ENCODE data around the gene IRX1. TPM values are rescaled to one million over a fixed set of nuclear protein-coding genes. Genes with fewer than 3 reads are reported as not detected.

Gene IRX1
- total and polyA plus RNA-seq, 2 experiments from 2014 or later = 142 to 168 TPM

DNA sequence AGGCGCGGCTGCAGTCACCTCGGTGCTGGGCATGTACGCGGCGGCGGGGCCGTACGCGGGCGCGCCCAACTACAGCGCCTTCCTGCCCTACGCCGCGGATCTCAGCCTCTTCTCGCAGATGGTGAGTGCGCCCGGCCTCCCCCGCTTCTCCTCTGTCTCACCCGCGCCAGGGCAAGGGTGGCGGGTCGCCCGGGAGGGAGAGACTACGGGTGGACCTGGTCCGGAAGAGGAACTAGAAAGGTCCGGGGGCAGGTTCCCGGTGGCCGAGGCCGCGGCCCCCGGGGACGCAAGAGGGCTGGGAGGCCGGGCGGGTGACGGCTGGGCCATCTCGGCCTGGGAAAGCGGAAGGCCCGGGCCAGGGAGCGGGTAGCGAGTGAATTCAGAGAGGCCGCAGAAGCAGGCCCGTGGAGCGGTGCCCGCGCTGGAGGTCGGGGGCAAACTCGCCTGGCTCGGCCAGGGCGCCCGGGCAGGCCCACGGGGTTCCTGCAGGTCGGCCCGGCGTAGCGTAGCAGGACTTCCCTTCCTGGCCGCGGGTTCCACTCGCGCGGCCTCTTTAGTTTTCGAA, 711 bp downstream of the IRX1 start:
- H3K4me1 ChIP-seq (ENCODE audit: low read depth) = peaks cover 4% of the 10 kb centered on the region
- peaks cover 6% of the 10 kb centered on the region for H3K36me3 ChIP-seq
- H3K27ac ChIP-seq = peak overlapping the region; percentile 74
- H3K27me3 ChIP-seq = peaks cover 92% of the 10 kb centered on the region
- TF ChIP-seq, protein P1, sequence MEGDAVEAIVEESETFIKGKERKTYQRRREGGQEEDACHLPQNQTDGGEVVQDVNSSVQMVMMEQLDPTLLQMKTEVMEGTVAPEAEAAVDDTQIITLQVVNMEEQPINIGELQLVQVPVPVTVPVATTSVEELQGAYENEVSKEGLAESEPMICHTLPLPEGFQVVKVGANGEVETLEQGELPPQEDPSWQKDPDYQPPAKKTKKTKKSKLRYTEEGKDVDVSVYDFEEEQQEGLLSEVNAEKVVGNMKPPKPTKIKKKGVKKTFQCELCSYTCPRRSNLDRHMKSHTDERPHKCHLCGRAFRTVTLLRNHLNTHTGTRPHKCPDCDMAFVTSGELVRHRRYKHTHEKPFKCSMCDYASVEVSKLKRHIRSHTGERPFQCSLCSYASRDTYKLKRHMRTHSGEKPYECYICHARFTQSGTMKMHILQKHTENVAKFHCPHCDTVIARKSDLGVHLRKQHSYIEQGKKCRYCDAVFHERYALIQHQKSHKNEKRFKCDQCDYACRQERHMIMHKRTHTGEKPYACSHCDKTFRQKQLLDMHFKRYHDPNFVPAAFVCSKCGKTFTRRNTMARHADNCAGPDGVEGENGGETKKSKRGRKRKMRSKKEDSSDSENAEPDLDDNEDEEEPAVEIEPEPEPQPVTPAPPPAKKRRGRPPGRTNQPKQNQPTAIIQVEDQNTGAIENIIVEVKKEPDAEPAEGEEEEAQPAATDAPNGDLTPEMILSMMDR (IDR thresholded peaks at IDR 0.05; ENCODE audit: low read depth, low read length) = no peak
- peak in 1 of 2 donors; percentile 46 for DNase-seq (ENCODE audit: low read depth in 1 of 2, low spot score in 1 of 2)
- H3K4me3 ChIP-seq = peak overlapping the region; percentile 65
- H3K9me3 ChIP-seq (ENCODE audit: low read depth) = no peaks in the 10 kb centered on the region

DNA sequence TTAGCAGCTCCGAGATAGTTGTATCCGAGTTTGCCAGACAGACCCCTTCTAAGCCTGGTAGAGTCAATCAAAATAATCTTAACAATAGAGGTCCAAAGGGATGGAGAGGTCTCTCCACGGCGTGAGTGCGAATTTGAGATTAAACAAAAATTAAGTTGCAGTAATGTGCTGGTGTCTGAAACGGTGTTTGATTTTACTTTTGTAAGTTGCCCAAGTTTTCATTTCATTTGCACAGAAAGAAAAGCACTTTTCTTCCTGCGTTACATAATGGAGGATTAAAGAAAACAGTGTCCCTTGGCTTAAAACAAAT, 1.2 kb downstream of the IRX1 start:
- Histone ChIP-seq H3K4me3 (peak overlapping the region; percentile 65), H3K27ac (peak overlapping the region; percentile 74), H3K4me1 (ENCODE audit: low read depth) (peaks cover 4% of the 10 kb centered on the region), H3K27me3 (peaks cover 92% of the 10 kb centered on the region), H3K36me3 (peaks cover 6% of the 10 kb centered on the region), H3K9me3 (ENCODE audit: low read depth) (no peaks in the 10 kb centered on the region)
- no peak for DNase-seq (ENCODE audit: low read depth in 1 of 2, low spot score in 1 of 2)
- TF ChIP-seq, protein P1 (IDR thresholded peaks at IDR 0.05; ENCODE audit: low read depth, low read length) = no peak

DNA sequence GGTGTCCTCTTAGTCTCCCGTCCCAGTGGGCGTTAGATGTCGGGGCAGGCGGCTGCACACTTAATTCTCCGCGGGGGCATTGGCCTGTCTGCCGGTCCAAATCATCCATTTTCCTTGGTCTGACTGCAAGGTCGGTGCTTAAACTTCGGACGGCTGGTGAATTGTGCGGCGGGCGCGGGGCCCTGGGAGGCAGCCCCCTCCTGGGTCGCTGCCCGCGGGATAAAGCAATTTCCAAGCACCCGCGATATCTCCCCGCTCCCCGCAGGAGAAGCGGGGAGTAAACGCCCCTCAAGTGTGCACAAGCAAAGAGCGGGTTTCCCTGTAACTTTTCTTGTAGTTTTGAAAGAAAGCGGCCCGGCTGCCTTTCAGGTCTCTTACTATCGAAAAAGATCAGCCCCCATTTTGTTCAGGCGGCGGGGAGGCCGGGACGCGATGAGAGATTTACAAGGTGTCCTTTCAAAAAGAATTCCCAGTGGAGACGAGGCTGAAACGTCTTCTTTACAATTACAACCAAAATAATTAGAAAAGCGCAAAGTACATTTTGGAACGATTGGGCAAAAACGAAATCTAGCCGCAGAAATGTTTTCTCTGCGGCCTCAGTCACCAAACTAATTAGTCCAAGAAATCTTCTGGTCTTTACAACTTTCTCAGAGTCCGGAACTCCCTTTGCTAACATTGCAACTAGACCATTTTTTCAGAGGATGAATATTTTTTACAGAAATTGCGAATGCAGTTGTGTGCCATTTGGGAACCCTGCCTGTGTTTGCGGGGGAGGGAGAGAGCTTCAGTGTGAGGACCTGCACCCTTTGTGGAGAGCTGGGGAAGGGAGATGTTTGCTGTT, 1.8 kb downstream of the IRX1 start:
- Histone ChIP-seq H3K4me1 (ENCODE audit: low read depth) (no peaks in the 10 kb centered on the region), H3K27me3 (peaks cover 92% of the 10 kb centered on the region), H3K9me3 (ENCODE audit: low read depth) (no peaks in the 10 kb centered on the region), H3K27ac (peak overlapping the region; percentile 74), H3K36me3 (peaks cover 6% of the 10 kb centered on the region), H3K4me3 (peak overlapping the region; percentile 65)
- TF ChIP-seq, protein P1 (IDR thresholded peaks at IDR 0.05; ENCODE audit: low read depth, low read length) = no peak
- DNase-seq (ENCODE audit: low read depth in 1 of 2, low spot score in 1 of 2) = peak in 1 of 2 donors; percentile 38

DNA sequence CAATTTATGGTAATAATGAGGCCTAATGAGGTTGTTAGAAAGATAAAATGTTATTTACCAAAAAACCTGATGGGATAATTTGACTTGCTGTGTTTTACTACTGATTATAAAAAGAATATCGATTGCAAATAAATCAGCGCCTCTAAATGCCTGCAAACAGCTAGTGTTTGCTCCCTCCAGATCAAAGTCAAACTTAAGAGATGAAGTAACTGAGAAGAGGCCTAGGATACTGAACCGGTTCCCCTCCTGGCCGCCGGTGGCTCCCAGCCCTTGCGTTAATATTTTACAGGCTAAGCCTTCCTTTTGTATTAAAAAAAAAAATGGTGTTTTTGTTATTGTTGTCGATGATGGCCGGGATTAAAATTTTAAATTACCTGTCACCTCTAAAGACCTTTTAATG, 2.6 kb downstream of the IRX1 start:
- Histone ChIP-seq H3K27me3 (peaks cover 88% of the 10 kb centered on the region), H3K27ac (peak overlapping the region; percentile 74), H3K4me3 (peak overlapping the region; percentile 65), H3K36me3 (peaks cover 6% of the 10 kb centered on the region), H3K9me3 (ENCODE audit: low read depth) (no peaks in the 10 kb centered on the region), H3K4me1 (ENCODE audit: low read depth) (no peaks in the 10 kb centered on the region)
- TF ChIP-seq, protein P1 (IDR thresholded peaks at IDR 0.05; ENCODE audit: low read depth, low read length) = no peak
- peak in 1 of 2 donors; percentile 40 for DNase-seq (ENCODE audit: low read depth in 1 of 2, low spot score in 1 of 2)

DNA sequence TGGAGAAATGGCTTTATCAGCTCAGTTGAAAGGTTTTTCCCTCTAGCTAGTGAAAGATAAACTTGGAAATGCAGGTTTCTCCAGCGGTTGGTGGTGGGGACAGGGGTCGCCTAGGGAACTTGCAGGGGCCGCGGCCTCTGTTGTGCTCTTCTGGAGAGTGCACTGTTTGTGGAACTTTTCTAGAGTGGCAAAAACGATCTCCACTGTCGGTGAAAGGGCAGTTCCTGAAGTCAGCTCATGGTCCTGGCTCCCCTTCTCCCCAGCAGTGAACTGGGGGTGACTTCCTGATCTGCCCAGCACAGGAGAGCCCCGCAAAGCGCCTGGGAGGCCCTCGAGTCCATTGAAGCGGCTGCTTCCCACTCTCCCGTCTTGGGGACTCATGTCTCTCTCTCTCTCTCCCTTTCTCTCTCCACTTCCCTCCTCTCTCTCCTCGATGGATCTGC, 3.2 kb downstream of the IRX1 start:
- no peaks in the 10 kb centered on the region for H3K4me1 ChIP-seq (ENCODE audit: low read depth)
- peaks cover 6% of the 10 kb centered on the region for H3K36me3 ChIP-seq
- TF ChIP-seq, protein P1 (IDR thresholded peaks at IDR 0.05; ENCODE audit: low read depth, low read length) = no peak
- H3K27ac ChIP-seq = peak overlapping the region; percentile 74
- H3K9me3 ChIP-seq (ENCODE audit: low read depth) = no peaks in the 10 kb centered on the region
- H3K4me3 ChIP-seq = peak overlapping the region; percentile 65
- DNase-seq (ENCODE audit: low read depth in 1 of 2, low spot score in 1 of 2) = peak in 1 of 2 donors; percentile 55
- H3K27me3 ChIP-seq = peaks cover 82% of the 10 kb centered on the region
